Stimulated activated CD4-positive, alpha-beta T cell treated with anti-CD3 and anti-CD28 coated beads, Interleukin-4, amount 100 ng/mL, for 4 hours (primary cell): Measurements from ENCODE around the gene PTGES2.

Experiments
- DNase-seq, 2 experiments: peaks; one replicate each; pipeline ENCODE4 v3.0.0-alpha.2; 2020

PTGES2 gene

DNA sequence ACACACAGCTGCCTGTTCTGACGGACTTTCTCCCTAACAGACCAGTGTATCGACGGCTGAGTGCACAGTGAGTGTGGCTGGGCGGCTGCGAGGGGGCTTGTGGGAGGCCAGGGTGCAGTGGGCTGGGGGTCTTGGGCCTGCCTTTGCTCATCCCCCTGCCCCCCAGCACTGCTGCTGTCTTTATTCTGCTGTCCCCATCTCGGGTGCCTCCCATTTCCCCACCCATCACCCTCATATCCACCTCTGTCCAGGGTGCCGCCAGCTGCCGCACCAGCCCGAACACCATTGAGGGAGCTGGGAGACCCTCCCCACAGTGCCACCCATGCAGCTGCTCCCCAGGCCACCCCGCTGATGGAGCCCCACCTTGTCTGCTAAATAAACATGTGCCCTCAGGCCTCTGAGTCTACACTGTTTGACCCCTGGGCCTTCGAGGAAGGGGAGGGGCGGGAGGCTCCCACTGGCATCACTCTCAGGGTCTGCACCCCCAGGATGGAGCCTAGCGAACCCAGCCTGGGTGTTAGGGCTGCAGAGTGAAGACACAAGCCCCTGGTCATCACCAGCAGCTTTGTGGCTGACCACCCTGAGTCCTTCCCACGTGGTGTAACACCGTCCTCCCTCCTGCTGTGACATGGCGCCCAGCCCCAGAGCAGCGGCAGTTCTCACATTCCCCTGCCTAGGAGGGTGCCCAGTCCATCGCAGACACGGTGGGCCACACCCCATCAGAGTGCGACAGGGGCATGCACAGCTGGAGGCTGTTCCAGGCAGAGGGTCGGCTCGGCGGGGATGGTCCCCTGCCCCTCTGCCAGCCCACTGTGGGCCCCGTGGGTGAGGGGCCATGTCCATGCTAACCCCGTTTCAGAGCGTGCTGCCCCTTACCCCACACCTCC, 25.8 kb upstream of the PTGES2 start:
- DNase-seq: no peak

DNA sequence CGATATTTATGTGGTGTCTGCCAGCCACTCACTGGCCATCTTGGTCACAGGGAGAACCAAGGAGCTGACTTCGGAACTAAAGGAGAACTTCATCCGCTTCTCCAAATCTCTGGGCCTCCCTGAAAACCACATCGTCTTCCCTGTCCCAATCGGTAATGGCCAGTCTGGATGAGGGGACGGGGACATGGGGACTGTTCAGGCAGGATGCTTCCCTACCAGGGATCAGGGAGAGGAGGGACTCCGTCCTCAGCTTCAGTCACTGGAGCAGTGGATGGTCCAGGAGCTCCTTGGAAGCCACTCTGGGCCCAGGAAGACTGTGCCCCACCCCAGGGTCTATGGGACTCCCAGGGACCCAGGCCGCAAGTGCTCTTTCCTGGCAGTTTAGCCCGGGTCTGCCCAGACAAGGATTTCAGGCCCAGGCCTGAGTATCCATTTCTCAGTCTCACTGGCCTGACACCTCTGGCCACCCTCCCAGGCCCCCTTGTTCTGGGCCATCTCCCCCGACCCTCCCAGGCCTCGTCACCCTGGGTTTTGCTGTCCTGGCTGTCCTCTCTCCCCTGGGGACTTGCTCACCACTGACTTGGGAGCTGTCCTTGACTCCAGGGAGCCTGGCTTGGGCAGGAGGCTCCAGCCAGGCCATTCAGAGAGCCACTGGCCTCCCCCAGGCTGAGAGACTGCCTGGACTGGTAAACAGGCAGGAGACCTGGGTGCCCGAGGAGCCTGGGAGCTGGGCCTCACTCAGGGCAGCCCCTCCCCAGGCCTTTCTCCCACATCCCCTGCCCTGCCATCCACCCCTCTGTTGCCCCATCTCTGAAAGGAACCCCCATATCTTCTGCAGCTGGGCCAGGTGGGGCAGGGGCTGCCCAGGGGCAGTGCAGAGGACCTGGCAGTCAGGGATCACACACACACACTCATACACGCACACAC, 24.9 kb upstream of the PTGES2 start:
- no peak for DNase-seq

DNA sequence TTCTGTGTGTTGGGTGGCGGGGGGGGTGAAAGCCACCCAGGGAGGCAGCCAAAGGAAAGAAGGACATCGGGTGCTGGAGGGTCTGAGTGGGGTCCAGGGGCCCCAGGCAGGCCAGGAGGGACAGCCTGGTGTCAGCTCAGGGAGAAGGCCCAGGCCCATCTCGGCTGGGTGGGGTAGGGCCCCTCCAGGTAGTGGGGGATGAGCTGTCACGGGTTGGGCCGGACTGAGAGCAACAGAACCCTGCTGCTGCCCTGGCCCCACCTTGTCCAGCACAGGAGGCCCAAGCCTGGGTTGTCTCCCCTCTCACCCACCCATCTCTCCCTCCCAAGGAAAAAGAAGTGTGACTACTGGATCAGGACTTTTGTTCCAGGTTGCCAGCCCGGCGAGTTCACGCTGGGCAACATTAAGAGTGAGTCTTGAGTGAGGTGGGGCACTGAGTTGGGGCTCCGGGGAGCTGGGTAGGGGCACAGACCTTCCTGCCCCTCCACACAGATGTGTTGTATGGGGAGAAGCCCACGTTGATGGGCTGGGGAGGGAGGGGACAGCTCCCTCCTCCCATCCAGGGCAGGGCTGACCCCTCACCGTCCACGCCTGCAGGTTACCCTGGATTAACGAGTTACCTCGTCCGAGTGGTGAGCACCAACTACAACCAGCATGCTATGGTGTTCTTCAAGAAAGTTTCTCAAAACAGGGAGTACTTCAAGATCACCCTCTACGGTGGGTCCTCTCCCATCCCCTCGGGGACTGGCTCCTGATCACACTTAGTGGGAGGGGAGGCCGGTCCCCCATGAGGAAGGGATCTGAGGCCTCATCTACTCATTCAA, 24.0 kb upstream of the PTGES2 start:
- DNase-seq: no peak

DNA sequence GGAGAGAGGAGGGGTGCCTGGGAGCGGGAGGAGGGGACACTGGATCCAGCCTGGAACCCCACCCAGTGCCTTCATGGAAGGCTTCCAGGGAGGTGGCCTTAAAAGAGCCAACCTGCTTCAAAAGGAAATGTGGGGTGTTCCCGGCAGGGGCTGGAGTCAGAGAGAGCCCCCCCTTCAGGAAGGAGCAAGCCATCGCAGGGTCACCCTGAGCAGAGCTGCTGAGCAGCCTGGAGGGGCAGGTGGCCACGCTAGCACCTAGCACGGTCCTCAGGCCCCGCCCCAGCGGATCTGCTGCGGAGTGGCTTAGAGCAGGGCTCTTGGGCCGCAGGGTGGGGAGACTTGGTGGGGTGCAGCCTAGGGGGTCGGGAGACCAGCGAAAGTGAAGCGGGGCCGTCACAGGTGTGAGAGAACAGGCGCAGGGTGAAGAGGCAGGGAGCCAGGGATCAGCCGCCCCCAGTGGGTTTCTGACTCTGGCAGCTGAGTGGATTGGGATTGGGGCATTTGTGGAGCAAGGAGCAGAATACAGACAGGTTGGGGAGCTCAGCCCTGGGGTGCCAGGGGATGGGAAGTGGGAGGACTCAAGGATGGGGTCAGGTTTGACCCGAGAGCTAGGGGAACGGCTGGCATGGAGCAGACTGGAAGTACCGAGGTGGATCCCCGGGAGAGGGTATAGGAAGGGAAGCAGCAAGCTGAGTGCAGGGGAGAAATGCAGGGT, 23.2 kb upstream of the PTGES2 start:
- DNase-seq: no peak

DNA sequence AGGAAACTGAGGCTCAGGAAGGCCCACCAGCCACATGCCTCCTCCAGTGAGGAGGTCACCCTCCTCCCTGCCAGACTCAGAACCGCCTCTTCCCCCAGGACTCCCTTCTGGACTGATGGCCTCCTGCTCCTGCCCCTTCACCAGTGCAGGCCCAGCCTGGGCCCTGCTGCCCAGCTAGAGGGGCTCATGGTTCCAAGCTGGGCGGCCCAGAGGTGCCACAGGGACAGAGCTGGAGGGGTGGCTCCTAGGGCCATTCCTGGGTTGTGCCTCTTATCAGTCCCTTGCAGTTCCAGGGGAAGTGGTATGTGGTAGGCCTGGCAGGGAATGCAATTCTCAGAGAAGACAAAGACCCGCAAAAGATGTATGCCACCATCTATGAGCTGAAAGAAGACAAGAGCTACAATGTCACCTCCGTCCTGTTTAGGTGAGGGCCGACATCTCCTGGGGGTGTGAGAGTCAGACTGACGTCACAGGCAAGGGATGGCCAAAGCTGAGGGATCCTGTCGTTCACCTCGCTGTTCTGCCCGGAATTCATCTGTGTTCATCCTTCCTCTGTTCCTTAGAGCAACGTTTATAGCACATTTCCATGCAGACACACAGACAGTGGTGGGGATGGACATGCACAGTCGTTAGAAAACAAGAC, 22.5 kb upstream of the PTGES2 start:
- DNase-seq: no peak

DNA sequence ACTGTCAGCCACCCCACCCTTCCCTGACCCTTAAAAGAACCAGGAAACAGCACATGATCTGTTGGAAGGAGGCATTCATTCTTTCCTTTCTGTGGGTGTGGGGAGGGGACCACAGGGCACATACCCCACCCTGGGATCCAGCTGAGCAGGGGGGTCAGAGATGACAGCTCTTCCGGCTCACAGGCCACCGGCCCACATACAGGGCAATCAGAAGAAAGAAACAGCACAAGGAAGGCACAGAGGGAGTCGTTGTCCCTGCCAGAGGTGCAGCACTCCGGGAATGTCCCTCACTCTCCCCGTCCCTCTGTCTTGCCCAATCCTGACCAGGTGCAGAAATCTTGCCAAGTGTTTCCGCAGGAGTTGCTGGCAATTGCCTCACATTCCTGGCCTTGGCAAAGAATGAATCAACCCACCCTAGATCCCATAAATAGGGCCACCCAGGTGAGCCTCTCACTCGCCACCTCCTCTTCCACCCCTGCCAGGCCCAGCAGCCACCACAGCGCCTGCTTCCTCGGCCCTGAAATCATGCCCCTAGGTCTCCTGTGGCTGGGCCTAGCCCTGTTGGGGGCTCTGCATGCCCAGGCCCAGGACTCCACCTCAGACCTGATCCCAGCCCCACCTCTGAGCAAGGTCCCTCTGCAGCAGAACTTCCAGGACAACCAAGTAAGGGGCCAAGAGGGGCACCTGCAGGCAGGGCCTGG, 21.6 kb upstream of the PTGES2 start, which contains the start of gene LCN2:
Gene LCN2, plus strand, starts transcription at position 453 of the 701 bp plus-strand sequence. Its CDS starts 73 bp downstream, at position 526.
- no peak for DNase-seq

DNA sequence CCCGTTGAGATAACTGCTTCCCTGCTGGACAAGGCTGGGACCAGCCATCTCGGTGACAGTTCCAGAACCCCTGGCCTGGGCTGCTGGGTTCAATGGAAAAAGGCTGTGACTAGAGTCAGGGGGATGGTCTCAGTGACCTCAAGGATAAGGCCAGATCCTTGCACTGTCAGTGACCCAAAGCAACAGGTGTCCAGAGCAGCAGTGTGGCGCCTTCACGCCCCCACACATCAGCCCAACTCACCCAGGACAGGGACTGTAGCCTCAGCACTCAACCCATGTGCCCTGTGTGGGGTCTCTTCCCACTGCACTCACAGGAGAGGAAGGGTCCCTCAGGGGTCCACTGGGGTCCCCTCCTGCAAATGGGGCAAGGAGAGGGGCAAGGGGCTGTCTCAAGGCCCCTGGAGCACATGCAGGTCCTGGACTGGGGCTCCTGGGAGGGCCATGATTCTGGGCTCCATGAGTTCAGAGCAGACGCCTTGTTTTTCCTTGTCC, 21.0 kb upstream of the PTGES2 start:
- DNase-seq: no peak

DNA sequence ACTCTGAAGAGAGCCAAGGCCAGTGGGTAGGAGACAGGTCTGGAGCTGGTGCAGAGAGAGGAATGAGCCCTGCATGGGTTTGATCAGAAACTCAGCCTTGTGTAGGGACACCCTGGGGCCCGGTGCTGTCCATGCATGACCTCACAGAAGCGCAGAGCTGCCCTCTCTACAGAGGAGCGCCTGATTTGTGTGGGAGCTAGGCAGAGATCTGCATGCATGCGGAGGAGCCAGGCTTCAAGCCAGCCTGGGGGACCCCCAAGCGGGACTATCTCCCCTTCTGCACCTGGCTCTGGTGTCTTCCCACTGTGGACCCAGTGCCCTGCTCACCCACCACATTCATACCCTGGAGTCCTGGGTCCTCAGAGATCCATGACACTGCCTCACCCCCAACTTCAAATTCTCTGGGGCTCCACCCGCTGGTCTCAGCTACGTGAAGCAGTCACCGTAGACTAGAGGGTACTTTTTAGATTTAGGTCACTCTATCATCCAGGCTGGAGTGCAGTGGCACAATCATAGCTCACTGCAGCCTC, 19.1 kb upstream of the PTGES2 start:
- DNase-seq: no peak

DNA sequence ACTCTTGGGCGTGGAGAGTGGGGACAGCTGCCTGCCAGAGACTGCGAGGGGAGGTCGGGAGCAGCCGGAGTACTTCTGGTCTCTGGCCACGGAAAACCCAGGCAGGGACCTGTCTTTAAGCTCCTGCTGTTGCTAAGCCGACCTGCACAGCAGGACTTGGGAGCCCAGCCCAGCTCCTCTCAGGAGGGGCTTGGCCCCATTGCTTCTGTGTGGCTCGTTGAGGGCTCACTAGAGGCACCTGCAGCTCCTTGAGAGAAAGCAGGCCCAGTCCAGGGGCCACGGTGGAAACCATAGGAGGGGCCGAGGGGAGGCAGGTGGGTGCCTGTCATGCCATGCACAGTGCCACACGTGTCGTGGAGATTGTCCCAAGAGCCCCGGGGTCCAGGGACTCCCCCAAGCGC, 18.4 kb upstream of the PTGES2 start:
- no peak for DNase-seq

DNA sequence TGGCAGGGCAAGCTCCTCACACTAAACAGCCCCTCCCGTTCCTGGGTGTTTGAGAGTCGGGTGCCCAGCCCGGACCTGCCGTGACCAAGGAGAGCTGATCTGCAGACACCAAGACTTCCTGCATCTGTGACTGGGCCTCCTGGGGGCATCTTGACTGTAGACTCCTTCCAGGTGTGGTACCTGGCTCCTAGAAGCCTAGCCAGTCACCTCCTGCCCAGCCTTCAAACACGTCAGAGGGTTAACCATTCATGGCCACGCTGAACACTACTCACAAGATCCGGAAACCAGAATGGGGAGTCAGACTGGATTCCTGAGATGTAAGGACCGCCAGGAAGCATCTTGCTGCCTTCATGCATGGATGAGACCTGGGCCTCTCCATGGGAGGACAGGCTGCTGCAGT, 18.0 kb upstream of the PTGES2 start:
- no peak for DNase-seq

DNA sequence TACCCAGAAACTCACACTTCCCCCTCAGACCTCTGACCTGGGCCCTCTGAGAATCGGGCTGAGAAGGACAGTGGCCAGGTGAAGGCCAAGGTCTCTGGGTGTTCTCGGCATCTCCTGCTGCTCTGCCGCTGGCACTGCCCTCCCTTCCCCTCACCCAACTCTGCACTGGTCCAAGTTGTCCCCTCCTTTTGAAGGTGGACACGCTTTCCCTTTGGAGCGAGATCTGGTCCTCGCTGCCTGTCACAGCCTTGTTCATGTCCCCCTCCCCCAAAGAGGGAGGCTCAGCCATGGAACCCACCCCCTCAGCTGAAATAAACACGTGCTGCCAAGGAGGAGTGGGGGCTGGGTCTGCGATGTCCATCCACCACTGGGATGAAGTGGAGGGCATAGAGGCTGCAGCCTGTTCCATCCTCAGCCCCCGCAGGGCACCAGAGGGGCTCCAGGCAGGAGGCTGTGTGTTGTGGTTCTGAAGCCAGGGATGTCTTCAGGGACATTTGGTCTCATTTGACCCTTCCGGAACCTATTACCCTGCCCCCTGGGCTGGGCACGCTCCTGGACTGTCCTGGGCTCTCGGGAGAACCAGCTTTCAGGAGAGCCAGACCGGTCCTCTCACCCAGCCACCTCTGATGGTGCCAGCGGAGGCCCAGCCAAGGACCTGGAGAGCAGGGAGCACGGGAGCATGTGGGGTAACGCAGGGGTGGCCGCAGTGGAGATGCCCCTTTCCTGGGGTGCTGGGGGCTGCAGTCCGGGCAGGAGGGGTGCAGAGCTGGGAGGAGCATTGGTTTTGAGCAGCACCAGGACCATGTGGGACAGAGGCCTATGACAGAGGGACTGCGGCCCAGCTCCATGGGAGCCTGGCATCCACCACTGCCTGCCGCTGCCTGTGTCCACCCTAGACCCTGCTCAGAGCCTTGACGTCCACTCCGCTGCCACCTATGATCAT, 17.0 kb upstream of the PTGES2 start:
- DNase-seq: no peak

DNA sequence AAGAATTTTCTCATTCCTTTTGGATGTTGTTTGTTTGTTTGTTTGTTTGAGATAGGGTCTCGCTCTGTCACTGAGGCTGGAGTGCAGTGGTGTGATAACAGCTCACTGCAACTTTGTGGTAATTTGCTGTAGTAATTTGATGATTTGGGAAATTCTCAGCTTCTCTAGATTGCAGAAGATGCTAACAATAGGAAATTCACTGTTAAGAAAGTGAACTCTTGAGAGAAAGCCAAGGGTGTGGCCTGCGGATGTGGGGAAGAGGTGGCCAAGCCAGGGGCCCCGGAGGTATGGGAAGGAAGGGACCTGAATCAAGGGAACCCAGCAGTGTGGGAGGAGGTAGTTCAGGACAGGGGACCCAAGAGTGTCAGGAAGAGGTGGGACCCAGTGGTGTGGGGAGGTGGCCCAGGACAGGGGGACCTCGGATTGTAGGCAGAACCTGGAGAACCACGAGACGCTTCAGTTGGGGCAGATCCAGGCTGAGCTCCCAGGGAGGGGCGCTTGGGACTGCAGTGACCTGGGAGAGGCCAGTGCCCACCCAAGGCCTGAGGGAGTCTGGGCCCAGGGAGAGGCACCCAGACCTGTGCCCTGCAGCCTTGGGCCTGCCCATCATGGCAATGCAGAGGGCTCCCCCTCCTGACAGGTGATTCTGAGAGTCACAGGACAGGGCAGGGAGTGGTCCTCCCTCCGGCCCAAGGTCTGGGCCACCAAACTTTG, 16.2 kb upstream of the PTGES2 start:
- no peak for DNase-seq

DNA sequence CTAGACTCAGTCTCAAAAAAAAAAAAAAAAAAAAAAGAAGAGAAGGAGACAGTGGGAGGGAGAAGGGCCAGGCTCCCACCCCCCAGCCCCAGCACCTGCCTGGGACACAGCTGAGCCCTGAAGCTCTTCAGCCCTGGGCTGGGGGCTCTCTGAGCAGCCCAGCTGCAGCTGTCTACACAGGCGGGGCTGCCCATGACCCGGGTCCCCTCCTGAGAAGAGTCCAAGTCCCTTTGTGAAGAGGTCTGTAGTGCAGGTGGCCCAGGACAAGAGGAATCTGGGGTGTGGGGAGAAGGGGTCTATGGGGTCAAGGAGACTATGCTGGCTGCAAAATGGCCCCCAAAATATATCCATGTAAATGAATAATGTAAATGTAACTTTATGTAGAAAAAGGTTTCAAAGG, 15.1 kb upstream of the PTGES2 start:
- no peak for DNase-seq

DNA sequence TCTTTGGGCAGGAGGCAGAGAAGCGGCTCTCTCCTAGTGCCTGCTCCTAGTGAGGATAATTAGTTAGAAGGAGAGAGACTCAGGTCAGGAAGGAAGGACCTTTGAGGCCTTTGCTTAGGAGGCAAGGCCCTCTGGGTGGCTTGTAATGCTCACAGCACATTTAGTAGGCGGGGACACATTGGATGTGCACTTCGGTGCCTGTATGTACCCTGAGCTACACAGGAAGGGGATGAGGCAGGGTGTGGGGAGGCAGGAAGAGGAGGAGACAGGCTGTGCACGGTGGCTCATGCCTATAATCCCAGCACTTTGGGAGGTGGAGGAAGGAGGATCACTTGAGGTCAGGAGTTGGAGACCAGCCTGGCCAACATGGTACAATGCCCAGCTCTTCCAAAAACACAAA, 14.5 kb upstream of the PTGES2 start:
- no peak for DNase-seq

DNA sequence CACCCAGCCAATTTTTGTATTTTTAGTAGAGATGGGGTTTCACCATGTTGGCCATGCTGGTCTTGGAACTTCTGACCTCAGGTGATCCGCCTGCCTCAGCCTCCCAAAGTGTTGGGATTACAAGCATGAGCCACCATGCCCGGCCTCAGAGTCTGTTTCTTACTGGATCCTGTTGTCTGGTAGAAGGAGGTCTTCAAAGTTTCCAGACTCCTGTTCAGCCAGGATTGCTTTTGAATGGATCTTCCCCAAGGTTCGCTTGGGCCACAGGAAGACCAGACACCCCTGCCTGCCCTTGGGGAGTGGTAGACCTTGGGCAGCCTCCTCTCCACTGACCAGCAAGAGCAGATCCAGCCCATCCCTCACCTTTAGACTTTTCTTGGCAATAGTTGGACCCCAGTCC, 14.1 kb upstream of the PTGES2 start:
- DNase-seq: no peak

DNA sequence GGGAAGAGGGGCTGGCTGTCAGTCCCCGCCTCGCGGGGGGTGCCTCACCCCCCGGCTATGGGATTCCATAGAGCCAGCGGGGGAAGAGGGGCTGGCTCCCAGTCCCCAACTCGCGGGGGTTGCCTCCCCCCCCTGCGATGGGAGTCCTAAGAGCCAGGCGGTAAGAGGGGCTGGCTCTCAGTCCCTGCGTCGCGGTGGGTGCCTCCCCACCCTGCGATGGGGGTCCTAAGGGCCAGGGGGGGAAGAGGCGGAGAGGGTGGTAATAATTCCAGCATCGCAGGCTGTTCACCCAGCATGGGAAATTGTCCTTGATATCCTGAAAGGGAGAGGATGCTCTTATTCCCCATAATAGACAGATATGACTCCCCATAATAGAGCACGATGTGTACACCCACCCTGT, 12.1 kb upstream of the PTGES2 start:
- DNase-seq: no peak

DNA sequence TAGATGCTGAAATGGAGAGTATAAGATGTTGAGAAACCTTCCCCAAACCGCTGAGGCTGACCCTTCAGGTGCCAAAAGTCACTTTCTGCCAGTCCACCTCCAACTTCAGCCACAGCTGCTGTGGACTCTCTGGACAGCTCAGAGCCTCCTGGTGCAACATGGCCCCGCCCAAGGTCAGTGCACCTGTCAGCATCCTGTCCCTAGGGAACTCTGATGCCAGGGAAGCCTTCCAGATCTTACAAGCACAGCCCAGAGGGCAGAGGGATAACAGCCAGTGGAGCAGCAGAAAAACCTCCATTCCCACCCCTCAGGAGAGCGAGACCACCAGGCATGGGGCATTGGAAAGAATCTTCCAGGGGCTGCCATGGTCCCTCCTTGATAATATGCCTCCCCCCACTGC, 10.5 kb upstream of the PTGES2 start:
- DNase-seq: no peak
